Neural crest cell (in vitro differentiated cells): Measurements from ENCODE around the gene IL1RL2. TPM values are rescaled to one million over a fixed set of nuclear protein-coding genes. Genes with fewer than 3 reads are reported as not detected.

Source experiments
- DNase-seq: peaks from one replicate; pipeline ENCODE4 v3.0.0; 2021; ENCODE audit warnings: low read depth, mixed read lengths, low spot score
- H3K27ac Mint-ChIP-seq: one replicate; pipeline ENCODE4 v1.8.0; 2021; ENCODE audit warnings: mild to moderate bottlenecking, mixed read lengths; ENCODE audit not compliant: unreplicated experiment
- H3K27me3 Mint-ChIP-seq: 2 replicates; pipeline ENCODE4 v1.8.0; 2021; ENCODE audit warnings: low read depth, mild to moderate bottlenecking, mixed read lengths
- H3K36me3 Mint-ChIP-seq: 2 replicates; pipeline ENCODE4 v1.8.0; 2021; ENCODE audit warnings: low read depth, mild to moderate bottlenecking, mixed read lengths
- H3K4me1 Mint-ChIP-seq: 2 replicates; pipeline ENCODE4 v1.8.0; 2021; ENCODE audit warnings: mixed read lengths
- H3K4me3 Mint-ChIP-seq: one replicate; pipeline ENCODE4 v1.8.0; 2021; ENCODE audit warnings: mild to moderate bottlenecking, mixed read lengths
- H3K9me3 Mint-ChIP-seq: 2 replicates; pipeline ENCODE4 v1.8.0; 2021; ENCODE audit warnings: mixed read lengths
- CTCF ChIP-seq: fragments of 200-600 bp; sonication (generic); conservative IDR thresholded peaks from 2 replicates; pipeline ENCODE4 v1.5.0; 2021; ENCODE audit warnings: antibody characterized with exemption, mild to moderate bottlenecking
- total RNA-seq: library from RNA; stranded (reverse); gene quantifications from 2 replicates; pipeline ENCODE4 v1.2.1, GENCODE V29; 2021

The IL1RL2 gene
- total RNA-seq, 1 donor from 2014 or later = not detected

- Mint-ChIP-seq H3K27ac (no peak overlapping the region), H3K4me1 (no peaks in the 10 kb centered on the region), H3K9me3 (peaks cover 5% of the 10 kb centered on the region), H3K4me3 (no peak overlapping the region), H3K36me3 (no peaks in the 10 kb centered on the region), H3K27me3 (peaks cover 16% of the 10 kb centered on the region)
- no peak for TF ChIP-seq CTCF
- DNase-seq = no peak
Observed at GRCh38 chr2:102266204-102266603, 79.4 kb downstream of the IL1RL2 start.

- Mint-ChIP-seq H3K36me3 (no peaks in the 10 kb centered on the region), H3K4me1 (no peaks in the 10 kb centered on the region), H3K27me3 (peaks cover 25% of the 10 kb centered on the region), H3K9me3 (peaks cover 7% of the 10 kb centered on the region), H3K27ac (no peak overlapping the region), H3K4me3 (no peak overlapping the region)
- DNase-seq = no peak
- TF ChIP-seq CTCF = no peak
Observed at GRCh38 chr2:102267774-102268173, 81.0 kb downstream of the IL1RL2 start.

- Mint-ChIP-seq H3K27me3 (peaks cover 27% of the 10 kb centered on the region), H3K4me1 (no peaks in the 10 kb centered on the region), H3K27ac (no peak overlapping the region), H3K36me3 (no peaks in the 10 kb centered on the region), H3K9me3 (peaks cover 7% of the 10 kb centered on the region), H3K4me3 (no peak overlapping the region)
- no peak for TF ChIP-seq CTCF
- no peak for DNase-seq
Observed at GRCh38 chr2:102268510-102269199, 81.8 kb downstream of the IL1RL2 start.

GRCh38 chr2:102269200-102269524, 82.3 kb downstream of the IL1RL2 start:
- H3K27ac Mint-ChIP-seq = no peak overlapping the region
- no peak for DNase-seq
- no peaks in the 10 kb centered on the region for H3K36me3 Mint-ChIP-seq
- H3K4me1 Mint-ChIP-seq = no peaks in the 10 kb centered on the region
- H3K4me3 Mint-ChIP-seq = no peak overlapping the region
- no peak for TF ChIP-seq CTCF
- peaks cover 7% of the 10 kb centered on the region for H3K9me3 Mint-ChIP-seq
- peaks cover 24% of the 10 kb centered on the region for H3K27me3 Mint-ChIP-seq

- H3K36me3 Mint-ChIP-seq = no peaks in the 10 kb centered on the region
- no peak for DNase-seq
Observed at GRCh38 chr2:102271844-102272243, 85.0 kb downstream of the IL1RL2 start.

More at GRCh38 chr2:102271844-102272243, 85.0 kb downstream of the IL1RL2 start:
- TF ChIP-seq CTCF = no peak
- Mint-ChIP-seq H3K27me3 (peaks cover 24% of the 10 kb centered on the region), H3K4me1 (no peaks in the 10 kb centered on the region), H3K27ac (no peak overlapping the region), H3K4me3 (no peak overlapping the region), H3K9me3 (peaks cover 7% of the 10 kb centered on the region)
